GM23338 (cell line): Measurements from ENCODE around the gene KPTN. TPM values are rescaled to one million over a fixed set of nuclear protein-coding genes. Genes with fewer than 3 reads are reported as not detected.

Source experiments
- ATAC-seq: fragments of 200-7000 bp; cut with Tn5 transposase; 3 replicates; pipeline ENCODE4 v1.9.1; 2020
- DNase-seq: peaks from one replicate; pipeline ENCODE4 v3.0.0-alpha.2; 2015; ENCODE audit warnings: low spot score
- H2AFZ ChIP-seq: fragments of 200-600 bp; sonication (generic); 2 replicates; pipeline ENCODE4 v1.8.0; 2016; ENCODE audit warnings: antibody characterized with exemption, mild to moderate bottlenecking, moderate library complexity
- H3F3A ChIP-seq: fragments of 200-600 bp; sonication (generic); replicated peaks from 2 replicates; pipeline ENCODE4 v1.8.0; 2017; ENCODE audit warnings: antibody characterized with exemption, mixed run types, low read depth
- H3K27ac ChIP-seq: fragments of 200-600 bp; sonication (generic); 2 replicates; pipeline ENCODE4 v1.6.1; 2016; ENCODE audit warnings: low read depth
- H3K27me3 ChIP-seq: fragments of 200-600 bp; sonication (generic); 2 replicates; pipeline ENCODE4 v1.8.0; 2016; ENCODE audit warnings: mild to moderate bottlenecking, mixed run types, moderate library complexity; ENCODE audit not compliant: insufficient read depth
- H3K36me3 ChIP-seq: fragments of 200-600 bp; sonication (generic); 2 replicates; pipeline ENCODE4 v1.8.0; 2016; ENCODE audit warnings: mild to moderate bottlenecking; ENCODE audit not compliant: insufficient read depth
- H3K4me1 ChIP-seq: fragments of 200-600 bp; sonication (generic); 2 replicates; pipeline ENCODE4 v1.8.0; 2016; ENCODE audit warnings: mild to moderate bottlenecking, moderate library complexity; ENCODE audit not compliant: insufficient read depth
- H3K4me2 ChIP-seq: fragments of 200-600 bp; sonication (generic); 2 replicates; pipeline ENCODE4 v1.7.1; 2017; ENCODE audit warnings: mixed run types
- H3K4me3 ChIP-seq: fragments of 200-600 bp; sonication (generic); 2 replicates; pipeline ENCODE4 v1.6.1; 2016; ENCODE audit warnings: mixed run types
- H3K79me2 ChIP-seq: fragments of 200-600 bp; sonication (generic); replicated peaks from 2 replicates; pipeline ENCODE4 v1.8.0; 2017; ENCODE audit warnings: mild to moderate bottlenecking; ENCODE audit not compliant: insufficient read depth
- H3K9me2 ChIP-seq: fragments of 200-600 bp; sonication (generic); 2 replicates; pipeline ENCODE4 v1.8.0; 2017; ENCODE audit not compliant: insufficient read depth
- H4K20me1 ChIP-seq: fragments of 200-600 bp; sonication (generic); replicated peaks from 2 replicates; pipeline ENCODE4 v1.8.0; 2017; ENCODE audit warnings: mild to moderate bottlenecking; ENCODE audit not compliant: insufficient read depth
- H3K27ac Mint-ChIP-seq: 2 replicates; pipeline ENCODE4 v1.8.0; 2020; ENCODE audit warnings: inconsistent platforms, mild to moderate bottlenecking, moderate library complexity, mixed read lengths
- H3K27me3 Mint-ChIP-seq: 3 replicates; pipeline ENCODE4 v1.8.0; 2022; ENCODE audit warnings: low read depth, mild to moderate bottlenecking, moderate library complexity, mixed read lengths, inconsistent platforms; ENCODE audit not compliant: insufficient read depth, poor library complexity
- H3K36me3 Mint-ChIP-seq: 3 replicates; pipeline ENCODE4 v1.8.0; 2021; ENCODE audit warnings: low read depth, mild to moderate bottlenecking, inconsistent platforms, moderate library complexity, mixed read lengths
- H3K4me1 Mint-ChIP-seq: 3 replicates; pipeline ENCODE4 v1.8.0; 2020; ENCODE audit warnings: mild to moderate bottlenecking, inconsistent platforms, mixed read lengths
- H3K4me3 Mint-ChIP-seq: 3 replicates; pipeline ENCODE4 v1.8.0; 2021; ENCODE audit warnings: moderate library complexity, mild to moderate bottlenecking, inconsistent platforms, mixed read lengths
- H3K9me3 Mint-ChIP-seq: 3 replicates; pipeline ENCODE4 v1.8.0; 2020; ENCODE audit warnings: moderate library complexity, mild to moderate bottlenecking, inconsistent platforms, mixed read lengths
- CREB1 ChIP-seq: fragments of 250-450 bp; sonication (Bioruptor Pico); IDR thresholded peaks from 2 replicates; pipeline ENCODE4 v1.5.0; 2020; ENCODE audit warnings: low read depth, mild to moderate bottlenecking, moderate library complexity
- CTCF ChIP-seq, 2 experiments: fragments of 200-600 bp in 1 of 2; sonication (generic) in 1 of 2; conservative IDR thresholded peaks; 2 replicates each; pipeline versions ENCODE4 v1.5.1 to v1.6.1; 2016 to 2017; ENCODE audit warnings: antibody characterized with exemption in 2 of 2, low read depth in 2 of 2, mild to moderate bottlenecking in 2 of 2, moderate library complexity in 1 of 2
- ETS1 ChIP-seq: IDR thresholded peaks from 2 replicates; pipeline ENCODE4 v1.6.1; 2016; ENCODE audit warnings: antibody characterized with exemption
- EZH2 ChIP-seq: fragments of 200-600 bp; sonication (generic); IDR thresholded peaks from one replicate; pipeline ENCODE4 v1.8.0; 2017; ENCODE audit warnings: antibody characterized with exemption, mild to moderate bottlenecking, low read depth; ENCODE audit not compliant: unreplicated experiment
- EZH2phosphoT487 ChIP-seq: fragments of 200-600 bp; sonication (generic); IDR thresholded peaks from one replicate; pipeline ENCODE4 v1.8.1; 2018; ENCODE audit warnings: antibody characterized with exemption; ENCODE audit not compliant: unreplicated experiment
- JUNB ChIP-seq: IDR thresholded peaks from one replicate; pipeline ENCODE4 v1.6.1; 2016; ENCODE audit warnings: antibody characterized with exemption; ENCODE audit not compliant: unreplicated experiment
- NANOG ChIP-seq: IDR thresholded peaks from 2 replicates; pipeline ENCODE4 v1.6.1; 2016; ENCODE audit warnings: antibody characterized with exemption, borderline replicate concordance
- POLR2AphosphoS5 ChIP-seq: IDR thresholded peaks from 2 replicates; pipeline ENCODE4 v1.6.1; 2016; ENCODE audit warnings: antibody characterized with exemption, low read depth
- STAT1 ChIP-seq: IDR thresholded peaks from one replicate; pipeline ENCODE4 v1.6.1; 2016; ENCODE audit warnings: antibody characterized with exemption; ENCODE audit not compliant: unreplicated experiment
- ZNF114 ChIP-seq: fragments of 250-450 bp; sonication (Bioruptor Pico); IDR thresholded peaks from 2 replicates; pipeline ENCODE4 v1.5.0; 2020; ENCODE audit warnings: mild to moderate bottlenecking, moderate library complexity
- ZNF331 ChIP-seq: fragments of 250-450 bp; sonication (Bioruptor Pico); IDR thresholded peaks from 2 replicates; pipeline ENCODE4 v1.5.0; 2020; ENCODE audit warnings: low read depth, mild to moderate bottlenecking, moderate library complexity
- ZNF462 ChIP-seq: fragments of 250-450 bp; sonication (Bioruptor Pico); IDR thresholded peaks from 2 replicates; pipeline ENCODE4 v1.5.0; 2020; ENCODE audit warnings: mild to moderate bottlenecking, moderate library complexity
- polyA plus RNA-seq: library from polyadenylated mRNA; unstranded; fragments of >200 nt; fragmentation: Nextera tagmentation; extraction: Ambion mirVana; gene quantifications from 2 replicates; pipeline ENCODE4 v1.2.1, GENCODE V29; 2016
- total RNA-seq: library from RNA; depleted of rRNA; stranded (reverse); fragments of >200 nt; shearing (Covaris generic); gene quantifications from 2 replicates; pipeline ENCODE4 v1.2.3, GENCODE V29; 2014
- TF ChIP-seq, protein P1 (sequence below): IDR thresholded peaks from one replicate; pipeline ENCODE4 v1.6.1; 2018; ENCODE audit warnings: antibody characterized with exemption; ENCODE audit not compliant: unreplicated experiment

KPTN gene
- total and polyA plus RNA-seq, 2 experiments from 2014 or later = 19.8 to 26.2 TPM

GRCh38 chr19:47509170-47509847, 25.3 kb upstream of the KPTN start:
- Mint-ChIP-seq H3K9me3 (no peaks in the 10 kb centered on the region; the same call in 2 of the 3 replicates), H3K4me3 (no peak overlapping the region; the same call in 2 of the 3 replicates), H3K36me3 (no peaks in the 10 kb centered on the region), H3K4me1 (peaks cover 16% of the 10 kb centered on the region), H3K27ac (0 out of 2 replicates have a peak overlapping the region, but pooled peaks have one; percentile 30), H3K27me3 (peaks cover 17% of the 10 kb centered on the region)
- Histone ChIP-seq H3K27me3 (no peaks in the 10 kb centered on the region), H3K79me2 (peaks cover 76% of the 10 kb centered on the region), H2AFZ (no peak overlapping the region), H3K4me2 (no peak overlapping the region), H4K20me1 (peaks cover 12% of the 10 kb centered on the region), H3K9me2 (no peaks in the 10 kb centered on the region), H3K36me3 (no peaks in the 10 kb centered on the region), H3K27ac (no peak overlapping the region), H3K4me1 (no peaks in the 10 kb centered on the region; the same call in 1 of the 2 replicates), H3F3A (no peaks in the 10 kb centered on the region), H3K4me3 (no peak overlapping the region)
- no peak for ATAC-seq
- TF ChIP-seq POLR2AphosphoS5 = no peak
- no peak for TF ChIP-seq EZH2
- TF ChIP-seq ZNF462 (CRISPR knock-in tag) = no peak
- no peak for TF ChIP-seq CREB1 (CRISPR knock-in tag)
- no peak for TF ChIP-seq STAT1
- TF ChIP-seq NANOG = no peak
- no peak for TF ChIP-seq ETS1
- no peak for TF ChIP-seq EZH2phosphoT487
- TF ChIP-seq JUNB = no peak
- TF ChIP-seq CTCF (conservative IDR thresholded peaks at IDR 0.05; ENCODE audit: low read depth in 2 of 2) = no peak
- TF ChIP-seq, protein P1, sequence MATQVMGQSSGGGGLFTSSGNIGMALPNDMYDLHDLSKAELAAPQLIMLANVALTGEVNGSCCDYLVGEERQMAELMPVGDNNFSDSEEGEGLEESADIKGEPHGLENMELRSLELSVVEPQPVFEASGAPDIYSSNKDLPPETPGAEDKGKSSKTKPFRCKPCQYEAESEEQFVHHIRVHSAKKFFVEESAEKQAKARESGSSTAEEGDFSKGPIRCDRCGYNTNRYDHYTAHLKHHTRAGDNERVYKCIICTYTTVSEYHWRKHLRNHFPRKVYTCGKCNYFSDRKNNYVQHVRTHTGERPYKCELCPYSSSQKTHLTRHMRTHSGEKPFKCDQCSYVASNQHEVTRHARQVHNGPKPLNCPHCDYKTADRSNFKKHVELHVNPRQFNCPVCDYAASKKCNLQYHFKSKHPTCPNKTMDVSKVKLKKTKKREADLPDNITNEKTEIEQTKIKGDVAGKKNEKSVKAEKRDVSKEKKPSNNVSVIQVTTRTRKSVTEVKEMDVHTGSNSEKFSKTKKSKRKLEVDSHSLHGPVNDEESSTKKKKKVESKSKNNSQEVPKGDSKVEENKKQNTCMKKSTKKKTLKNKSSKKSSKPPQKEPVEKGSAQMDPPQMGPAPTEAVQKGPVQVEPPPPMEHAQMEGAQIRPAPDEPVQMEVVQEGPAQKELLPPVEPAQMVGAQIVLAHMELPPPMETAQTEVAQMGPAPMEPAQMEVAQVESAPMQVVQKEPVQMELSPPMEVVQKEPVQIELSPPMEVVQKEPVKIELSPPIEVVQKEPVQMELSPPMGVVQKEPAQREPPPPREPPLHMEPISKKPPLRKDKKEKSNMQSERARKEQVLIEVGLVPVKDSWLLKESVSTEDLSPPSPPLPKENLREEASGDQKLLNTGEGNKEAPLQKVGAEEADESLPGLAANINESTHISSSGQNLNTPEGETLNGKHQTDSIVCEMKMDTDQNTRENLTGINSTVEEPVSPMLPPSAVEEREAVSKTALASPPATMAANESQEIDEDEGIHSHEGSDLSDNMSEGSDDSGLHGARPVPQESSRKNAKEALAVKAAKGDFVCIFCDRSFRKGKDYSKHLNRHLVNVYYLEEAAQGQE = no peak
- TF ChIP-seq ZNF331 (CRISPR knock-in tag) = no peak
- TF ChIP-seq ZNF114 (CRISPR knock-in tag) = no peak
- DNase-seq = no peak
